GM21576 (cell line): ENCODE measurements around the gene MALAT1.
"Not testable (repeated sequence)": the region's sequence is repeated elsewhere in the genome, so short reads cannot be mapped to it uniquely, and the experiment has no call there.

Source experiments
- ATAC-seq: cut with Tn5 transposase; IDR thresholded peaks from one replicate; pipeline ENCODE4 v1.9.1; 2021; ENCODE audit warnings: mild to moderate bottlenecking, moderate library complexity; ENCODE audit not compliant: unreplicated experiment

MALAT1 gene

DNA sequence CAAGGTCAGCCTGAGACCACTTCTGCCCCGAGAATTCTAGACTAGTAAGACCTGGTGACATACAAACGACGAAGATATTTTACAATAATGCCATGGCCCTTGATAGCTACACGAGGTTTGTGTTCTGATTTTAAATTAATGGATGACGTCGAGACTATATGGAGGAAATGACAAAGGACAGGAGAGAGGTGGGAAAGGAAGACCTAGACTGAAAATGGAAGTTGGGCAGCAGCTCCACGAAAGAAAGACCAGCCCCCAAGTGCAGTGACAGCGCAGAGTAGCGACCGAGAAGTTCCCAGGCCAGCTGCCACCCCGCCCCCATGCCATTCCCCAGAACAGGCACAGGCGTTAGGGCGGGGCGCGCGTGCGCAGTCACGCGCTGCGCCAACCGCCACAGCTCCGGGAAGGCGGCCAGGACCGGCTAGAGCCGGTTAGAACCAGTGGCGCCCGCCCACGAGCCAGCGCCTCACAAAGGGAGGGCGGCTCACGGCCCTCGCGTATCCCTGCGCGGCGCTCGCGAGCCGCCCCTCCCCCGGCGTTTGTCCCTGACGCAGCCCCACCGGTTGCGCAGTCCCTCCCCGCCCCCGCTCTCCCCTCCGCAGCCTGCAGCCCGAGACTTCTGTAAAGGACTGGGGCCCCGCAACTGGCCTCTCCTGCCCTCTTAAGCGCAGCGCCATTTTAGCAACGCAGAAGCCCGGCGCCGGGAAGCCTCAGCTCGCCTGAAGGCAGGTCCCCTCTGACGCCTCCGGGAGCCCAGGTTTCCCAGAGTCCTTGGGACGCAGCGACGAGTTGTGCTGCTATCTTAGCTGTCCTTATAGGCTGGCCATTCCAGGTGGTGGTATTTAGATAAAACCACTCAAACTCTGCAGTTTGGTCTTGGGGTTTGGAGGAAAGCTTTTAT is 1.5 kb upstream of the MALAT1 start:
- ATAC-seq = peak; percentile 50

GRCh38 chr11:65498042-65498726 is 661 bp upstream of the MALAT1 start:
- no peak for ATAC-seq

DNA sequence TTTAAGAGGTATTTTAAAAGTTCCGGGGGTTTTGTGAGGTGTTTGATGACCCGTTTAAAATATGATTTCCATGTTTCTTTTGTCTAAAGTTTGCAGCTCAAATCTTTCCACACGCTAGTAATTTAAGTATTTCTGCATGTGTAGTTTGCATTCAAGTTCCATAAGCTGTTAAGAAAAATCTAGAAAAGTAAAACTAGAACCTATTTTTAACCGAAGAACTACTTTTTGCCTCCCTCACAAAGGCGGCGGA is 193 bp upstream of the MALAT1 start:
- ATAC-seq = no peak

DNA sequence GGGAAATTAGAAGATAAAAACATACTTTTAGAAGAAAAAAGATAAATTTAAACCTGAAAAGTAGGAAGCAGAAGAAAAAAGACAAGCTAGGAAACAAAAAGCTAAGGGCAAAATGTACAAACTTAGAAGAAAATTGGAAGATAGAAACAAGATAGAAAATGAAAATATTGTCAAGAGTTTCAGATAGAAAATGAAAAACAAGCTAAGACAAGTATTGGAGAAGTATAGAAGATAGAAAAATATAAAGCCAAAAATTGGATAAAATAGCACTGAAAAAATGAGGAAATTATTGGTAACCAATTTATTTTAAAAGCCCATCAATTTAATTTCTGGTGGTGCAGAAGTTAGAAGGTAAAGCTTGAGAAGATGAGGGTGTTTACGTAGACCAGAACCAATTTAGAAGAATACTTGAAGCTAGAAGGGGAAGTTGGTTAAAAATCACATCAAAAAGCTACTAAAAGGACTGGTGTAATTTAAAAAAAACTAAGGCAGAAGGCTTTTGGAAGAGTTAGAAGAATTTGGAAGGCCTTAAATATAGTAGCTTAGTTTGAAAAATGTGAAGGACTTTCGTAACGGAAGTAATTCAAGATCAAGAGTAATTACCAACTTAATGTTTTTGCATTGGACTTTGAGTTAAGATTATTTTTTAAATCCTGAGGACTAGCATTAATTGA is 1.0 kb downstream of the MALAT1 start:
- ATAC-seq = no peak

- ATAC-seq = no peak
Observed at GRCh38 chr11:65500387-65501185, 1.7 kb downstream of the MALAT1 start.

DNA sequence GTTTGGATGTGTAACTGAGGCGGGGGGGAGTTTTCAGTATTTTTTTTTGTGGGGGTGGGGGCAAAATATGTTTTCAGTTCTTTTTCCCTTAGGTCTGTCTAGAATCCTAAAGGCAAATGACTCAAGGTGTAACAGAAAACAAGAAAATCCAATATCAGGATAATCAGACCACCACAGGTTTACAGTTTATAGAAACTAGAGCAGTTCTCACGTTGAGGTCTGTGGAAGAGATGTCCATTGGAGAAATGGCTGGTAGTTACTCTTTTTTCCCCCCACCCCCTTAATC is 2.3 kb downstream of the MALAT1 start:
- ATAC-seq = no peak

- no peak for ATAC-seq
Observed at GRCh38 chr11:65501472-65502273, 2.8 kb downstream of the MALAT1 start.

DNA sequence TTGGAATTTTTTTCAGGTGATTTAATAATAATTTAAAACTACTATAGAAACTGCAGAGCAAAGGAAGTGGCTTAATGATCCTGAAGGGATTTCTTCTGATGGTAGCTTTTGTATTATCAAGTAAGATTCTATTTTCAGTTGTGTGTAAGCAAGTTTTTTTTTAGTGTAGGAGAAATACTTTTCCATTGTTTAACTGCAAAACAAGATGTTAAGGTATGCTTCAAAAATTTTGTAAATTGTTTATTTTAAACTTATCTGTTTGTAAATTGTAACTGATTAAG is 3.4 kb downstream of the MALAT1 start:
- no peak for ATAC-seq

GRCh38 chr11:65502555-65503367 is 3.9 kb downstream of the MALAT1 start:
- no peak for ATAC-seq

- ATAC-seq = no peak
Observed at GRCh38 chr11:65503368-65503948, 4.6 kb downstream of the MALAT1 start.

GRCh38 chr11:65503949-65504673 is 5.3 kb downstream of the MALAT1 start:
- no peak for ATAC-seq

DNA sequence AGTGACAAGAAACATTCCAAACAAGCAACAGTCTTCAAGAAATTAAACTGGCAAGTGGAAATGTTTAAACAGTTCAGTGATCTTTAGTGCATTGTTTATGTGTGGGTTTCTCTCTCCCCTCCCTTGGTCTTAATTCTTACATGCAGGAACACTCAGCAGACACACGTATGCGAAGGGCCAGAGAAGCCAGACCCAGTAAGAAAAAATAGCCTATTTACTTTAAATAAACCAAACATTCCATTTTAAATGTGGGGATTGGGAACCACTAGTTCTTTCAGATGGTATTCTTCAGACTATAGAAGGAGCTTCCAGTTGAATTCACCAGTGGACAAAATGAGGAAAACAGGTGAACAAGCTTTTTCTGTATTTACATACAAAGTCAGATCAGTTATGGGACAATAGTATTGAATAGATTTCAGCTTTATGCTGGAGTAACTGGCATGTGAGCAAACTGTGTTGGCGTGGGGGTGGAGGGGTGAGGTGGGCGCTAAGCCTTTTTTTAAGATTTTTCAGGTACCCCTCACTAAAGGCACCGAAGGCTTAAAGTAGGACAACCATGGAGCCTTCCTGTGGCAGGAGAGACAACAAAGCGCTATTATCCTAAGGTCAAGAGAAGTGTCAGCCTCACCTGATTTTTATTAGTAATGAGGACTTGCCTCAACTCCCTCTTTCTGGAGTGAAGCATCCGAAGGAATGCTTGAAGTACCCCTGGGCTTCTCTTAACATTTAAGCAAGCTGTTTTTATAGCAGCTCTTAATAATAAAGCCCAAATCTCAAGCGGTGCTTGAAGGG is 6.0 kb downstream of the MALAT1 start:
- no peak for ATAC-seq

- no peak for ATAC-seq
Observed at GRCh38 chr11:65505466-65506289, 6.8 kb downstream of the MALAT1 start.

DNA sequence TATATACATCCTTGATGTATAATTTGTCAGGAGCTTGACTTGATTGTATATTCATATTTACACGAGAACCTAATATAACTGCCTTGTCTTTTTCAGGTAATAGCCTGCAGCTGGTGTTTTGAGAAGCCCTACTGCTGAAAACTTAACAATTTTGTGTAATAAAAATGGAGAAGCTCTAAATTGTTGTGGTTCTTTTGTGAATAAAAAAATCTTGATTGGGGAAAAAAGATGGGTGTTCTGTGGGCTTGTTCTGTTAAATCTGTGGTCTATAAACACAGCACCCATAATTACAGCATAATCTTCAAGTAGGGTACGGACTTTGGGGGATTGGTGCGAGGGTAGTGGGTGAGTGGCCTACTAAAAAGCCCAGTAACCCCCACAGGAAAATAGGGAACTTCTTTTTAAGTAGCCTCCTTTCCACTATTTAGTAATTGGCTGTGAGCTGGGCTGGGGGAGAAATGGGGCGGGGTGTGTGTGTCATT is 7.5 kb downstream of the MALAT1 start:
- ATAC-seq = peak; percentile 0

- peak; percentile 35 for ATAC-seq
Observed at GRCh38 chr11:65506772-65507505, 8.1 kb downstream of the MALAT1 start.

- not testable (repeated sequence) for ATAC-seq
Observed at GRCh38 chr11:65512311-65512710, 13.5 kb downstream of the MALAT1 start.
